ENCODE results near the gene CTF1. TPM values are rescaled to one million over a fixed set of nuclear protein-coding genes. Genes with fewer than 3 reads are reported as not detected.

Gene CTF1
- total RNA-seq, 2 experiments from 2014 or later, result 0.09 to 0.46 TPM

GRCh38 chr16:30930160-30930571 is 33.8 kb downstream of the CTF1 start:
- Histone ChIP-seq H3K9me2 (ENCODE audit: insufficient read depth, low read length) (no peaks in the 10 kb centered on the region), H3K27ac (ENCODE audit: low read depth, low read length, poor library complexity, severe bottlenecking) (no peak overlapping the region), H2AFZ (ENCODE audit: low read length) (no peak overlapping the region), H3K4me3 (ENCODE audit: low read depth, low read length, poor library complexity, severe bottlenecking) (no peak overlapping the region), H4K20me1 (ENCODE audit: insufficient read depth, low read length) (no peaks in the 10 kb centered on the region), H3K4me1 (ENCODE audit: insufficient read depth, low read length, poor library complexity, severe bottlenecking) (peaks cover 4% of the 10 kb centered on the region), H3K79me2 (ENCODE audit: insufficient read depth, low read depth, low read length) (no peaks in the 10 kb centered on the region), H3K9me3 (ENCODE audit: low read length) (no peaks in the 10 kb centered on the region), H3K36me3 (ENCODE audit: insufficient read depth, low read length) (peaks cover 20% of the 10 kb centered on the region; the same call in 1 of the 2 replicates), H3K4me2 (ENCODE audit: low read length) (no peak overlapping the region)
- DNase-seq (ENCODE audit: low spot score), result no peak
- ChIA-PET POLR2A (no interaction called here), CTCF (ENCODE audit: unreplicated experiment) (no interaction called here)
- BruUV-seq (replicated peaks), result no TSS peak
- intact Hi-C loops (cut with micrococcal nuclease; ENCODE audit: unreplicated experiment), result no loop called here
- TF ChIP-seq CTCF (conservative IDR thresholded peaks at IDR 0.05; ENCODE audit: low read length) (no peak), EZH2phosphoT487 (IDR thresholded peaks at IDR 0.05; ENCODE audit: borderline replicate concordance, low read depth, low read length) (no peak)

GRCh38 chr16:30931068-30931650 is 34.7 kb downstream of the CTF1 start:
- no peak overlapping the region for H3K4me2 ChIP-seq (ENCODE audit: low read length)
- no peaks in the 10 kb centered on the region for H3K9me3 ChIP-seq (ENCODE audit: low read length)
- no peaks in the 10 kb centered on the region for H3K9me2 ChIP-seq (ENCODE audit: insufficient read depth, low read length)
- no TSS peak for BruUV-seq (replicated peaks)
- ChIA-PET POLR2A (interaction anchor here (0.6 to 1.3 kb wide), 2 partner anchors 10 to 162 kb away, joined by 3 read pairs; no protein-coding TSS in a partner anchor), CTCF (ENCODE audit: unreplicated experiment) (interaction anchor here (1.2 kb wide), 1 partner anchor 11 kb away, joined by 5 read pairs; no protein-coding TSS in a partner anchor)
- no peak overlapping the region for H3K4me3 ChIP-seq (ENCODE audit: low read depth, low read length, poor library complexity, severe bottlenecking)
- intact Hi-C loops (cut with micrococcal nuclease; ENCODE audit: unreplicated experiment), result no loop called here
- peaks cover 24% of the 10 kb centered on the region; the same call in 1 of the 2 replicates for H3K36me3 ChIP-seq (ENCODE audit: insufficient read depth, low read length)
- no peak for TF ChIP-seq CTCF (conservative IDR thresholded peaks at IDR 0.05; ENCODE audit: low read length)
- H2AFZ ChIP-seq (ENCODE audit: low read length), result no peak overlapping the region
- no peak overlapping the region for H3K27ac ChIP-seq (ENCODE audit: low read depth, low read length, poor library complexity, severe bottlenecking)
- DNase-seq (ENCODE audit: low spot score), result no peak
- H3K79me2 ChIP-seq (ENCODE audit: insufficient read depth, low read depth, low read length), result no peaks in the 10 kb centered on the region
- H4K20me1 ChIP-seq (ENCODE audit: insufficient read depth, low read length), result no peaks in the 10 kb centered on the region
- peaks cover 4% of the 10 kb centered on the region for H3K4me1 ChIP-seq (ENCODE audit: insufficient read depth, low read length, poor library complexity, severe bottlenecking)

- H3K4me1 ChIP-seq (ENCODE audit: insufficient read depth, low read length, poor library complexity, severe bottlenecking), result peaks cover 4% of the 10 kb centered on the region
- BruUV-seq (replicated peaks), result no TSS peak
- intact Hi-C loops (cut with micrococcal nuclease; ENCODE audit: unreplicated experiment), result no loop called here
- H2AFZ ChIP-seq (ENCODE audit: low read length), result no peak overlapping the region
- H3K4me3 ChIP-seq (ENCODE audit: low read depth, low read length, poor library complexity, severe bottlenecking), result no peak overlapping the region
- no peaks in the 10 kb centered on the region for H3K9me3 ChIP-seq (ENCODE audit: low read length)
- POLR2A ChIA-PET, result no interaction called here
- H3K36me3 ChIP-seq (ENCODE audit: insufficient read depth, low read length), result peaks cover 27% of the 10 kb centered on the region; the same call in 1 of the 2 replicates
- CTCF ChIA-PET (ENCODE audit: unreplicated experiment), result no interaction called here
- H3K9me2 ChIP-seq (ENCODE audit: insufficient read depth, low read length), result no peaks in the 10 kb centered on the region
- peak; percentile 39 for DNase-seq (ENCODE audit: low spot score)
- H3K27ac ChIP-seq (ENCODE audit: low read depth, low read length, poor library complexity, severe bottlenecking), result no peak overlapping the region
- H3K4me2 ChIP-seq (ENCODE audit: low read length), result no peak overlapping the region
- H4K20me1 ChIP-seq (ENCODE audit: insufficient read depth, low read length), result no peaks in the 10 kb centered on the region
- no peak for TF ChIP-seq EZH2phosphoT487 (IDR thresholded peaks at IDR 0.05; ENCODE audit: borderline replicate concordance, low read depth, low read length)
- TF ChIP-seq CTCF (conservative IDR thresholded peaks at IDR 0.05; ENCODE audit: low read length), result peak; percentile 78
- H3K79me2 ChIP-seq (ENCODE audit: insufficient read depth, low read depth, low read length), result no peaks in the 10 kb centered on the region
Observed at GRCh38 chr16:30934827-30935557, 38.6 kb downstream of the CTF1 start.

Measured in OCI-LY7 (cell line).